CD14-positive monocyte (primary cell): ENCODE data around the gene ACSBG1. TPM values are rescaled to one million over a fixed set of nuclear protein-coding genes. Genes with fewer than 3 reads are reported as not detected.

Experiments
- DNase-seq, 3 donors: peaks; one replicate each; pipeline ENCODE4 v3.0.0-alpha.2; 2011 to 2022
- H2AFZ ChIP-seq: 2 replicates; pipeline ENCODE4 v1.6.0; 2012; ENCODE audit warnings: mild to moderate bottlenecking, low read depth, low read length, inconsistent platforms; ENCODE audit not compliant: insufficient read depth, poor library complexity, severe bottlenecking
- H3K27ac ChIP-seq, 2 donors: 1 replicate in 1 of 2; 2 replicates in 1 of 2; pipeline ENCODE4 v1.5.1; 2012 to 2013; ENCODE audit warnings: low read length in 2 of 2, control low read depth in 1 of 2, inconsistent platforms in 1 of 2, low read depth in 1 of 2, mild to moderate bottlenecking in 1 of 2
- H3K27me3 ChIP-seq, 2 donors: one replicate each; pipeline versions ENCODE4 v1.6.0 to v1.6.1; 2011 to 2013; ENCODE audit warnings: low read length in 2 of 2; ENCODE audit not compliant: control insufficient read depth in 2 of 2, insufficient read depth in 2 of 2
- H3K36me3 ChIP-seq, 2 donors: replicated peaks in 1 of 2; 1 replicate in 1 of 2; 2 replicates in 1 of 2; pipeline versions ENCODE4 v1.5.1 to v1.6.1; 2012 to 2013; ENCODE audit warnings: low read length in 2 of 2, control low read depth in 1 of 2, inconsistent platforms in 1 of 2, mild to moderate bottlenecking in 1 of 2; ENCODE audit not compliant: insufficient read depth in 2 of 2, control insufficient read depth in 1 of 2
- H3K4me1 ChIP-seq, 2 donors: 1 replicate in 1 of 2; 2 replicates in 1 of 2; pipeline versions ENCODE4 v1.5.1 to v1.6.1; 2012 to 2013; ENCODE audit warnings: low read length in 2 of 2, control low read depth in 1 of 2, inconsistent platforms in 1 of 2, mild to moderate bottlenecking in 1 of 2, moderate library complexity in 1 of 2; ENCODE audit not compliant: insufficient read depth in 2 of 2, control insufficient read depth in 1 of 2
- H3K4me2 ChIP-seq: replicated peaks from 2 replicates; pipeline ENCODE3; 2012; ENCODE audit warnings: low read length, moderate library complexity, mild to moderate bottlenecking; ENCODE audit not compliant: poor library complexity, severe bottlenecking; ENCODE audit errors: extremely low read depth
- H3K4me3 ChIP-seq, 3 experiments: fragments of 200-600 bp in 1 of 3; sonication (generic) in 1 of 3; replicated peaks in 1 of 3; 1 replicate in 2 of 3; 2 replicates in 1 of 3; pipeline ENCODE4 v1.5.1; 2011 to 2013; ENCODE audit warnings: low read length in 3 of 3, mild to moderate bottlenecking in 3 of 3, control low read depth in 2 of 3, low read depth in 2 of 3, inconsistent platforms in 1 of 3, moderate library complexity in 1 of 3
- H3K79me2 ChIP-seq: 2 replicates; pipeline ENCODE4 v1.6.0; 2012; ENCODE audit warnings: mild to moderate bottlenecking, control low read depth, inconsistent platforms, low read length, moderate library complexity; ENCODE audit not compliant: insufficient read depth
- H3K9ac ChIP-seq: 2 replicates; pipeline ENCODE4 v1.6.0; 2017; ENCODE audit warnings: low read length, mild to moderate bottlenecking; ENCODE audit not compliant: insufficient read depth, poor library complexity, severe bottlenecking
- H3K9me3 ChIP-seq, 2 donors: replicated peaks in 1 of 2; 1 replicate in 1 of 2; 2 replicates in 1 of 2; pipeline versions ENCODE4 v1.5.1 to v1.6.1; 2012 to 2013; ENCODE audit warnings: low read length in 2 of 2, control low read depth in 1 of 2; ENCODE audit not compliant: control insufficient read depth in 1 of 2, insufficient read depth in 1 of 2
- H4K20me1 ChIP-seq: 2 replicates; pipeline ENCODE4 v1.6.0; 2012; ENCODE audit warnings: mild to moderate bottlenecking, low read length, control low read depth, moderate library complexity; ENCODE audit not compliant: insufficient read depth
- H3K27ac Mint-ChIP-seq, 7 donors: one replicate each; pipeline ENCODE4 v1.8.0; 2020; ENCODE audit warnings: mild to moderate bottlenecking in 7 of 7, mixed read lengths in 7 of 7, moderate library complexity in 6 of 7, inconsistent platforms in 2 of 7
- H3K27me3 Mint-ChIP-seq, 3 donors: one replicate each; pipeline ENCODE4 v1.8.0; 2021 to 2022; ENCODE audit warnings: low read depth in 3 of 3, mild to moderate bottlenecking in 3 of 3, mixed read lengths in 3 of 3, moderate library complexity in 3 of 3, inconsistent platforms in 1 of 3
- H3K36me3 Mint-ChIP-seq, 2 donors: one replicate each; pipeline ENCODE4 v1.8.0; 2020; ENCODE audit warnings: mixed read lengths in 2 of 2, inconsistent platforms in 1 of 2, mild to moderate bottlenecking in 1 of 2
- H3K4me1 Mint-ChIP-seq: one replicate; pipeline ENCODE4 v1.8.0; 2020; ENCODE audit warnings: mild to moderate bottlenecking, mixed read lengths
- H3K4me3 Mint-ChIP-seq, 2 donors: one replicate each; pipeline ENCODE4 v1.8.0; 2020; ENCODE audit warnings: mild to moderate bottlenecking in 2 of 2, mixed read lengths in 2 of 2, moderate library complexity in 1 of 2
- H3K9me3 Mint-ChIP-seq, 7 donors: one replicate each; pipeline ENCODE4 v1.8.0; 2020 to 2022; ENCODE audit warnings: mixed read lengths in 7 of 7, mild to moderate bottlenecking in 6 of 7, moderate library complexity in 6 of 7, inconsistent platforms in 2 of 7
- WGBS: methylation state at CpG from one replicate; pipeline ENCODE4 v1.1.5; 2013; ENCODE audit warnings: missing lambda C conversion rate; ENCODE audit not compliant: insufficient coverage; 5-methylcytosine and 5-hydroxymethylcytosine counted together
- intact Hi-C, 2 donors: fragments of 100-400 bp; cut with micrococcal nuclease; formaldehyde crosslinking; loops; one replicate each; pipeline versions ENCODE4 v1.15.0 to v1.15.1; 2023
- polyA plus RNA-seq, 3 donors: library from polyadenylated mRNA; depleted of rRNA in 1 of 3; unstranded in 2 of 3; stranded (reverse) in 1 of 3; fragments of 300-500 nt in 2 of 3; fragments of >200 nt in 1 of 3; fragmentation: Illumina TruSeq in 2 of 3; gene quantifications; 1 replicate in 2 of 3; 2 replicates in 1 of 3; pipeline ENCODE4 v1.2.3, GENCODE V29; 2012 to 2021
- TF ChIP-seq, protein P1 (sequence below): fragments of 200-600 bp; IDR thresholded peaks from one replicate; pipeline ENCODE4 v1.8.0; 2022; ENCODE audit warnings: antibody characterized with exemption, mild to moderate bottlenecking

The ACSBG1 gene
- polyA plus RNA-seq, 3 donors, result 0.01 TPM; not detected in 2

DNA sequence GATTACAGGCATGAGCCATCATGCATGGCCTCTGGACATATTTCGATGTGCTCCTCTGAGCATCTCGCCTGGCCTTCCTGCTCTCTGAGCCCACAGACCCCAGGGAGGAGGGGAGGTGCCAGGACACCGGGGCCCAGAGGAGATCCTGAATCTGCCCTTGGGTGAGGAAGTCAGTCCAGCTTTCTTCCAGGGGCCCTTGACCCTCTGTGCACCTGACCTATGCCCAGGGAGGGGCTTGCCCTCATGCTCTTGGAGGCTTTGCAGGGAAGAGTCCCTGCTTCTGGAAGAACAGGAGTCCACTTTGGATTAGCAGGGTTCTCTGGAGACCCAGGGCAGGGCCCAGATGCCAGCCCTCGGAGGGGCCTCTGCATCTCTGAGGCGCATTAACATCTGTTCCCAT is 1.4 kb downstream of the ACSBG1 start:
- no peak overlapping the region for H3K9ac ChIP-seq
- peaks cover 3 to 10% (median 10%) of the 10 kb centered on the region in 3 donors for H3K27me3 Mint-ChIP-seq
- H3K4me1 Mint-ChIP-seq, result no peaks in the 10 kb centered on the region
- H3K36me3 Mint-ChIP-seq, result no peaks in the 10 kb centered on the region
- no peaks in the 10 kb centered on the region for H3K27me3 ChIP-seq
- WGBS, result 69% methylated on average over 4 of the region's 5 CpGs
- H3K4me2 ChIP-seq, result no peak overlapping the region
- no peaks in the 10 kb centered on the region for H4K20me1 ChIP-seq
- intact Hi-C loops, result no loop called here
- H3K27ac Mint-ChIP-seq, result no peak overlapping the region
- DNase-seq, result no peak
- no peak overlapping the region for H3K4me3 Mint-ChIP-seq
- H3K4me3 ChIP-seq, result no peak overlapping the region
- H3K27ac ChIP-seq, result no peak overlapping the region
- no peak overlapping the region for H2AFZ ChIP-seq
- no peaks in the 10 kb centered on the region for H3K9me3 Mint-ChIP-seq
- TF ChIP-seq, protein P1, sequence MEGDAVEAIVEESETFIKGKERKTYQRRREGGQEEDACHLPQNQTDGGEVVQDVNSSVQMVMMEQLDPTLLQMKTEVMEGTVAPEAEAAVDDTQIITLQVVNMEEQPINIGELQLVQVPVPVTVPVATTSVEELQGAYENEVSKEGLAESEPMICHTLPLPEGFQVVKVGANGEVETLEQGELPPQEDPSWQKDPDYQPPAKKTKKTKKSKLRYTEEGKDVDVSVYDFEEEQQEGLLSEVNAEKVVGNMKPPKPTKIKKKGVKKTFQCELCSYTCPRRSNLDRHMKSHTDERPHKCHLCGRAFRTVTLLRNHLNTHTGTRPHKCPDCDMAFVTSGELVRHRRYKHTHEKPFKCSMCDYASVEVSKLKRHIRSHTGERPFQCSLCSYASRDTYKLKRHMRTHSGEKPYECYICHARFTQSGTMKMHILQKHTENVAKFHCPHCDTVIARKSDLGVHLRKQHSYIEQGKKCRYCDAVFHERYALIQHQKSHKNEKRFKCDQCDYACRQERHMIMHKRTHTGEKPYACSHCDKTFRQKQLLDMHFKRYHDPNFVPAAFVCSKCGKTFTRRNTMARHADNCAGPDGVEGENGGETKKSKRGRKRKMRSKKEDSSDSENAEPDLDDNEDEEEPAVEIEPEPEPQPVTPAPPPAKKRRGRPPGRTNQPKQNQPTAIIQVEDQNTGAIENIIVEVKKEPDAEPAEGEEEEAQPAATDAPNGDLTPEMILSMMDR, result no peak
- no peaks in the 10 kb centered on the region for H3K79me2 ChIP-seq
- no peaks in the 10 kb centered on the region for H3K4me1 ChIP-seq
- H3K36me3 ChIP-seq, result no peaks in the 10 kb centered on the region
- no peaks in the 10 kb centered on the region for H3K9me3 ChIP-seq

GRCh38 chr15:78229431-78230406 is 4.6 kb downstream of the ACSBG1 start:
- no peaks in the 10 kb centered on the region for H3K36me3 ChIP-seq
- Mint-ChIP-seq H3K9me3 (no peaks in the 10 kb centered on the region), H3K27ac (peak overlapping the region in 1 of 7 donors; percentile 80), H3K4me1 (no peaks in the 10 kb centered on the region), H3K4me3 (no peak overlapping the region), H3K36me3 (no peaks in the 10 kb centered on the region), H3K27me3 (peaks cover 3 to 10% (median 8%) of the 10 kb centered on the region in 3 donors)
- 95% methylated on average over 16 of the region's 17 CpGs for WGBS
- H3K4me1 ChIP-seq, result no peaks in the 10 kb centered on the region
- H4K20me1 ChIP-seq, result no peaks in the 10 kb centered on the region
- H3K27me3 ChIP-seq, result no peaks in the 10 kb centered on the region
- no peak overlapping the region for H3K4me3 ChIP-seq
- intact Hi-C loops, result no loop called here
- no peak overlapping the region for H3K4me2 ChIP-seq
- no peaks in the 10 kb centered on the region for H3K9me3 ChIP-seq
- H3K79me2 ChIP-seq, result no peaks in the 10 kb centered on the region
- no peak for DNase-seq
- TF ChIP-seq, protein P1, result no peak
- H2AFZ ChIP-seq, result no peak overlapping the region
- H3K9ac ChIP-seq, result no peak overlapping the region
- no peak overlapping the region for H3K27ac ChIP-seq
